Measurements from ENCODE around the gene CIC.

DNA sequence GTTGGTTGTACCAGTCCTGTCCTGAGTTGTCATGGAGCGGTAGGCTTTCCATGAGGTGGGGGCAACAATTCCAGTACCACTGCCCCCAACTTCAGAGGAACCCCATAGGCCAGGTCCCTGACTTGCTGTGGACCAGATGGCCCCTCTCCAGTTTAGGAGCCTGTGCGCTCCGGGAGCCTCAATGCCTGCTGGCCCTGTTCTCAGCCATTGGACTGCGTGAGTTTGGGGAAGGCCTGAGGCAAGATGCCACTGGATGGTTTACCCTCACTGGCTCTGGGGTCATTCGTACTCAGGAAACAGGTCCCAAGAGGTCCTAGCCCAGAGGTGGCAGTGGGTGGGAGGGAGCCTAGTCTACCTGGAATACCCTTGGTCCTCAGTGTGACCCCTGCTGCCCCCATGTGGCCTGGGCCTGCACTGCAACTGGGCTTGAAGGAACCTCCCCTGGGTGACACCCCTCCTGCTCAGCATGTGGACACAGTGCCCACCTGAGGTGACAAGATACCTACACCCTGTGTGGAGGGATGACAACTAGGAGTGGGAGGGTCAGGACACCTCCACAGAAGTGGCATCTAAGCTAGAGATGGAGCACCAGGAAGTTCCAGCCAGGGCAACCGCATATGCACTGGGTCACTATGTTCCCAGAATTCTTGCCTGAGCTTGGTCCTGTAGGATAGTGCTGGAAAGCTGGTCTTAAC, 26.9 kb downstream of the CIC start:
- TF ChIP-seq, protein P1, sequence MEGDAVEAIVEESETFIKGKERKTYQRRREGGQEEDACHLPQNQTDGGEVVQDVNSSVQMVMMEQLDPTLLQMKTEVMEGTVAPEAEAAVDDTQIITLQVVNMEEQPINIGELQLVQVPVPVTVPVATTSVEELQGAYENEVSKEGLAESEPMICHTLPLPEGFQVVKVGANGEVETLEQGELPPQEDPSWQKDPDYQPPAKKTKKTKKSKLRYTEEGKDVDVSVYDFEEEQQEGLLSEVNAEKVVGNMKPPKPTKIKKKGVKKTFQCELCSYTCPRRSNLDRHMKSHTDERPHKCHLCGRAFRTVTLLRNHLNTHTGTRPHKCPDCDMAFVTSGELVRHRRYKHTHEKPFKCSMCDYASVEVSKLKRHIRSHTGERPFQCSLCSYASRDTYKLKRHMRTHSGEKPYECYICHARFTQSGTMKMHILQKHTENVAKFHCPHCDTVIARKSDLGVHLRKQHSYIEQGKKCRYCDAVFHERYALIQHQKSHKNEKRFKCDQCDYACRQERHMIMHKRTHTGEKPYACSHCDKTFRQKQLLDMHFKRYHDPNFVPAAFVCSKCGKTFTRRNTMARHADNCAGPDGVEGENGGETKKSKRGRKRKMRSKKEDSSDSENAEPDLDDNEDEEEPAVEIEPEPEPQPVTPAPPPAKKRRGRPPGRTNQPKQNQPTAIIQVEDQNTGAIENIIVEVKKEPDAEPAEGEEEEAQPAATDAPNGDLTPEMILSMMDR (IDR thresholded peaks at IDR 0.05): peak in 1 of 3 donors; percentile 77
- no peak for TF ChIP-seq POLR2A (IDR thresholded peaks at IDR 0.05)

Data from lower leg skin (tissue), 3 donors.